HG03280 (cell line): ENCODE results near the gene C3orf20.

ENCODE experiments used
- ATAC-seq: cut with Tn5 transposase; IDR thresholded peaks from one replicate; pipeline ENCODE4 v1.9.1; 2021; ENCODE audit warnings: mild to moderate bottlenecking, moderate library complexity; ENCODE audit not compliant: unreplicated experiment

Gene C3orf20

GRCh38 chr3:14810070-14810791 is 135.3 kb downstream of the C3orf20 start:
- ATAC-seq, result no peak

- no peak for ATAC-seq
Observed at GRCh38 chr3:14810801-14811661, 136.1 kb downstream of the C3orf20 start.

- no peak for ATAC-seq
Observed at GRCh38 chr3:14811684-14812083, 136.7 kb downstream of the C3orf20 start.

- no peak for ATAC-seq
Observed at GRCh38 chr3:14812196-14812790, 137.4 kb downstream of the C3orf20 start.

GRCh38 chr3:14814411-14814871 is 139.5 kb downstream of the C3orf20 start:
- ATAC-seq, result no peak

- ATAC-seq, result no peak
Observed at GRCh38 chr3:14816359-14816758, 141.4 kb downstream of the C3orf20 start.

- no peak for ATAC-seq
Observed at GRCh38 chr3:14818804-14819500, 144.0 kb downstream of the C3orf20 start, which contains the start of gene FGD5. Gene FGD5, plus strand, starts transcription at chr3:14818962. Its CDS starts 110 bp downstream, at chr3:14819072.

- no peak for ATAC-seq
Observed at GRCh38 chr3:14819671-14820070, 144.7 kb downstream of the C3orf20 start.

GRCh38 chr3:14820156-14820555 is 145.2 kb downstream of the C3orf20 start:
- ATAC-seq, result no peak

GRCh38 chr3:14821151-14821550 is 146.2 kb downstream of the C3orf20 start:
- ATAC-seq, result no peak

GRCh38 chr3:14822134-14822533 is 147.2 kb downstream of the C3orf20 start:
- no peak for ATAC-seq
